H1 (cell line): Measurements from ENCODE around the gene FBP1. TPM values are rescaled to one million over a fixed set of nuclear protein-coding genes. Genes with fewer than 3 reads are reported as not detected.

ENCODE experiments used
- CTCF ChIA-PET: fragments of 300-600 bp; sonication (Branson Sonifier 250); formaldehyde crosslinking; loops from one replicate; lab custom pipeline; 2021; ENCODE audit not compliant: partially characterized antibody; lab: Charles Lee
- POLR2A ChIA-PET: fragments of 300-600 bp; sonication (Branson Sonifier 250); formaldehyde crosslinking; loops from one replicate; lab custom pipeline; 2021; ENCODE audit warnings: inconsistent platforms; ENCODE audit not compliant: partially characterized antibody; lab: Charles Lee
- DNase-seq, 2 experiments: peaks; one replicate each; pipeline versions ENCODE4 v3.0.0 to v3.0.0-alpha.2; 2010 to 2022; ENCODE audit warnings: low spot score in 2 of 2, low read depth in 1 of 2, mixed read lengths in 1 of 2
- FAIRE-seq: peaks from 2 replicates; lab custom pipeline; 2011; peaks lifted over from hg19 to GRCh38; lab: Jason Lieb, UNC
- H2AFZ ChIP-seq: 2 replicates; pipeline ENCODE4 v1.8.1; 2012; ENCODE audit warnings: low read length, inconsistent platforms
- H2AK5ac ChIP-seq: 2 replicates; pipeline ENCODE4 v1.6.1; 2013; ENCODE audit warnings: low read depth, low read length
- H2BK120ac ChIP-seq: replicated peaks from 2 replicates; pipeline ENCODE3; 2013; ENCODE audit warnings: low read depth, low read length, inconsistent platforms
- H2BK12ac ChIP-seq: 2 replicates; pipeline ENCODE4 v1.6.1; 2013; ENCODE audit warnings: low read depth, low read length
- H2BK15ac ChIP-seq: 2 replicates; pipeline ENCODE4 v1.6.1; 2013; ENCODE audit warnings: low read length
- H2BK20ac ChIP-seq: 2 replicates; pipeline ENCODE4 v1.6.1; 2013; ENCODE audit warnings: low read length
- H2BK5ac ChIP-seq: 2 replicates; pipeline ENCODE4 v1.6.1; 2013; ENCODE audit warnings: low read depth, low read length
- H3K14ac ChIP-seq: 2 replicates; pipeline ENCODE4 v1.6.1; 2013; ENCODE audit warnings: inconsistent platforms; ENCODE audit not compliant: insufficient read length
- H3K18ac ChIP-seq: 2 replicates; pipeline ENCODE4 v1.6.1; 2013; ENCODE audit warnings: low read length; ENCODE audit errors: extremely low read depth
- H3K23ac ChIP-seq: 2 replicates; pipeline ENCODE4 v1.6.1; 2013; ENCODE audit warnings: inconsistent platforms; ENCODE audit not compliant: insufficient read length
- H3K23me2 ChIP-seq: 2 replicates; pipeline ENCODE4 v1.6.1; 2013; ENCODE audit warnings: low read depth, low read length
- H3K27ac ChIP-seq: 2 replicates; pipeline ENCODE4 v1.6.1; 2011; ENCODE audit warnings: low read depth, low read length, inconsistent platforms
- H3K27me3 ChIP-seq, 4 experiments: replicated peaks in 1 of 4; 1 replicate in 1 of 4; 2 replicates in 3 of 4; pipeline versions ENCODE4 v1.6.1 to v1.8.1; 2011 to 2013; ENCODE audit warnings: low read length in 3 of 4, mild to moderate bottlenecking in 3 of 4, inconsistent platforms in 2 of 4, mixed read lengths in 2 of 4, moderate library complexity in 1 of 4; ENCODE audit not compliant: control insufficient read depth in 3 of 4, insufficient read depth in 3 of 4; ENCODE audit errors: extremely low read depth in 1 of 4
- H3K36me3 ChIP-seq, 4 experiments: 2 replicates each; pipeline versions ENCODE4 v1.6.1 to v1.8.1; 2011 to 2013; ENCODE audit warnings: mild to moderate bottlenecking in 4 of 4, low read length in 3 of 4, moderate library complexity in 2 of 4, control low read depth in 1 of 4, inconsistent platforms in 1 of 4; ENCODE audit not compliant: insufficient read depth in 4 of 4, control insufficient read depth in 2 of 4
- H3K4ac ChIP-seq: replicated peaks from 2 replicates; pipeline ENCODE3; 2013; ENCODE audit warnings: low read length, low read depth, mixed read lengths, inconsistent platforms; ENCODE audit not compliant: insufficient read length
- H3K4me1 ChIP-seq, 4 experiments: replicated peaks in 1 of 4; 1 replicate in 1 of 4; 2 replicates in 3 of 4; pipeline versions ENCODE4 v1.6.1 to v1.8.1; 2011 to 2013; ENCODE audit warnings: low read length in 3 of 4, inconsistent platforms in 2 of 4, mixed read lengths in 1 of 4; ENCODE audit not compliant: insufficient read depth in 4 of 4, control insufficient read depth in 3 of 4
- H3K4me2 ChIP-seq, 2 experiments: 2 replicates each; pipeline versions ENCODE4 v1.6.1 to v1.8.1; 2011 to 2013; ENCODE audit warnings: low read depth in 2 of 2, low read length in 2 of 2, control low read depth in 1 of 2, inconsistent platforms in 1 of 2, mild to moderate bottlenecking in 1 of 2; ENCODE audit not compliant: insufficient read depth in 1 of 2
- H3K4me3 ChIP-seq, 4 experiments: fragments of 200-600, 300-600 bp in 1 of 4; sonication (generic), shearing (Covaris generic), sonication (Bioruptor Twin) in 1 of 4; 2 replicates each; pipeline versions ENCODE4 v1.5.1 to v1.8.1; 2011 to 2016; ENCODE audit warnings: low read length in 4 of 4, low read depth in 3 of 4, control low read depth in 2 of 4, inconsistent platforms in 2 of 4, mild to moderate bottlenecking in 2 of 4, mixed read lengths in 1 of 4, moderate library complexity in 1 of 4; ENCODE audit not compliant: insufficient read depth in 2 of 4; ENCODE audit errors: extremely low read depth in 1 of 4
- H3K56ac ChIP-seq: replicated peaks from 2 replicates; pipeline ENCODE3; 2013; ENCODE audit warnings: low read depth, mild to moderate bottlenecking, mixed read lengths, low read length, inconsistent platforms; ENCODE audit not compliant: insufficient read length
- H3K79me1 ChIP-seq: 2 replicates; pipeline ENCODE4 v1.6.1; 2013; ENCODE audit warnings: low read depth, low read length, control low read depth
- H3K79me2 ChIP-seq, 2 experiments: 2 replicates each; pipeline versions ENCODE4 v1.6.1 to v1.8.1; 2012 to 2013; ENCODE audit warnings: low read length in 2 of 2, mild to moderate bottlenecking in 2 of 2, inconsistent platforms in 1 of 2; ENCODE audit not compliant: insufficient read depth in 2 of 2, control insufficient read depth in 1 of 2
- H3K9ac ChIP-seq, 4 experiments: replicated peaks in 1 of 4; 1 replicate in 1 of 4; 2 replicates in 3 of 4; pipeline versions ENCODE4 v1.6.1 to v1.8.1; 2011 to 2013; ENCODE audit warnings: low read depth in 3 of 4, low read length in 3 of 4, control low read depth in 2 of 4, mild to moderate bottlenecking in 2 of 4, moderate library complexity in 2 of 4, inconsistent platforms in 1 of 4; ENCODE audit errors: extremely low read depth in 1 of 4
- H3K9me3 ChIP-seq, 2 experiments: 2 replicates each; pipeline versions ENCODE4 v1.6.1 to v1.8.1; 2012 to 2013; ENCODE audit warnings: mild to moderate bottlenecking in 2 of 2, moderate library complexity in 2 of 2, control low read depth in 1 of 2, inconsistent platforms in 1 of 2, low read depth in 1 of 2, low read length in 1 of 2, mixed read lengths in 1 of 2; ENCODE audit not compliant: insufficient read depth in 2 of 2
- H4K20me1 ChIP-seq, 2 experiments: replicated peaks in 1 of 2; 2 replicates each; pipeline versions ENCODE3 to v1.8.1; 2011 to 2013; ENCODE audit warnings: inconsistent platforms in 2 of 2, low read length in 2 of 2, mild to moderate bottlenecking in 1 of 2; ENCODE audit not compliant: insufficient read depth in 2 of 2, control insufficient read depth in 1 of 2
- H4K5ac ChIP-seq: 2 replicates; pipeline ENCODE4 v1.6.1; 2013; ENCODE audit warnings: low read length, low read depth, mixed read lengths, inconsistent platforms; ENCODE audit not compliant: insufficient read length
- H4K8ac ChIP-seq: 2 replicates; pipeline ENCODE4 v1.8.0; 2013; ENCODE audit warnings: mild to moderate bottlenecking, moderate library complexity, low read length, inconsistent platforms; ENCODE audit not compliant: insufficient read depth; ENCODE audit errors: extremely low read depth
- H4K91ac ChIP-seq: replicated peaks from 2 replicates; pipeline ENCODE3; 2013; ENCODE audit warnings: low read length, mixed read lengths, inconsistent platforms; ENCODE audit not compliant: insufficient read length
- EZH2 ChIP-seq: fragments of 200-600 bp; sonication (generic); IDR thresholded peaks from 2 replicates; pipeline ENCODE4 v1.7.1; 2012; ENCODE audit warnings: low read depth, mild to moderate bottlenecking, moderate library complexity, low read length, inconsistent platforms; ENCODE audit not compliant: severe bottlenecking
- TAF1 ChIP-seq: IDR thresholded peaks from 2 replicates; pipeline ENCODE4 v1.6.1; 2011; ENCODE audit warnings: mild to moderate bottlenecking, low read depth, low read length
- WGBS, 2 experiments: shearing (Covaris generic) in 1 of 2; methylation state at CpG; one replicate each; pipeline versions ENCODE4 v1.1.6 to v1.1.7; 2013 to 2015; ENCODE audit warnings: low lambda C conversion rate in 2 of 2, mixed read lengths in 2 of 2, inconsistent platforms in 1 of 2, low coverage in 1 of 2, missing lambda C conversion rate in 1 of 2; ENCODE audit not compliant: insufficient replicate concordance in 2 of 2, insufficient coverage in 1 of 2, insufficient read length in 1 of 2; ENCODE audit errors: extremely low coverage in 1 of 2, missing lambda C conversion rate in 1 of 2; 5-methylcytosine and 5-hydroxymethylcytosine counted together
- polyA plus RNA-seq, 7 experiments: library from polyadenylated mRNA; depleted of rRNA in 3 of 7; stranded (reverse) in 5 of 7; unstranded in 2 of 7; fragments of >200 nt in 5 of 7; fragments of 200-250 nt in 2 of 7; gene quantifications; 1 replicate in 5 of 7; 2 replicates in 1 of 7; 4 replicates in 1 of 7; pipeline versions ENCODE4 v1.2.1 to v1.2.3, GENCODE V29; 2011 to 2013; ENCODE audit warnings: missing spikeins in 2 of 7, mixed read lengths in 2 of 7
- total RNA-seq: library from RNA; stranded (reverse); fragmentation: NEBNext Ultra II Directional; extraction: Animal tissue kit (Norgen Biotek cat#: 25700); gene quantifications from 2 replicates; pipeline ENCODE4 v1.2.1, GENCODE V29; 2021

The FBP1 gene
- total and polyA plus RNA-seq, 2 of the 8 experiments (the other 6 are each of a cell fraction or from before 2014, with no cell fraction given) = 1.0 to 4.1 TPM

- Histone ChIP-seq H3K27ac (no peak overlapping the region), H3K4me1 (peaks cover 3 to 16% (median 8%) of the 10 kb centered on the region in 4 experiments), H2BK5ac (no peak overlapping the region), H3K23me2 (peaks cover 16% of the 10 kb centered on the region; the same call in 1 of the 2 replicates), H3K4me2 (peak overlapping the region; percentile 85 to 89), H3K36me3 (no peaks in the 10 kb centered on the region), H3K23ac (no peak overlapping the region), H4K20me1 (no peaks in the 10 kb centered on the region), H2BK15ac (no peak overlapping the region)
- FAIRE-seq = no peak
- TF ChIP-seq EZH2 (peak; percentile 74), TAF1 (no peak)
- TF ChIP-seq, all 59 proteins: peak for 1
- H3K4me3 ChIP-seq = peak overlapping the region; percentile 39 to 63 (median 54)
- H3K18ac ChIP-seq = peak overlapping the region; percentile 19
- no peak overlapping the region for H2AK5ac ChIP-seq
- 39% methylated on average over 17 of the region's 17 CpGs; no CpG with 5 or more reads in 1 of the 2 experiments for WGBS, 2 experiments
- H4K8ac ChIP-seq = no peak overlapping the region
- no peak overlapping the region for H2BK20ac ChIP-seq
- H3K4ac ChIP-seq = no peak overlapping the region
- H2AFZ ChIP-seq = peak overlapping the region; percentile 3; the same call in 1 of the 2 replicates
- H4K5ac ChIP-seq = no peak overlapping the region
- no peaks in the 10 kb centered on the region for H3K79me1 ChIP-seq
- no peak overlapping the region for H3K56ac ChIP-seq
- CTCF ChIA-PET = interaction anchor here (1.0 to 2.5 kb wide), 8 partner anchors 10 to 43 kb away, joined by 3 to 11 read pairs (median 4); no protein-coding TSS in a partner anchor
- POLR2A ChIA-PET = interaction anchor here (1.1 to 1.9 kb wide), 3 partner anchors 10 to 84 kb away, joined by 3 to 4 read pairs (median 4); partner anchors contain the start of gene PCAT7
- no peak overlapping the region for H4K91ac ChIP-seq
- H3K9me3 ChIP-seq = no peaks in the 10 kb centered on the region
- no peak for DNase-seq
- no peak overlapping the region; a peak in 1 of 7 replicates for H3K9ac ChIP-seq
- H3K27me3 ChIP-seq = peaks cover 27 to 55% (median 50%) of the 10 kb centered on the region in 4 experiments
- H3K14ac ChIP-seq = no peak overlapping the region
- H3K79me2 ChIP-seq = no peaks in the 10 kb centered on the region
- H2BK12ac ChIP-seq = no peak overlapping the region; the same call in 1 of the 2 replicates
- no peak overlapping the region for H2BK120ac ChIP-seq
Measured at GRCh38 chr9:94638335-94639060, 820 bp downstream of the FBP1 start.
